Stimulated activated CD4-positive, alpha-beta T cell treated with anti-CD3 and anti-CD28 coated beads, Interleukin-12 subunit alpha, Interleukin-12 subunit beta, amount 100 ng/mL, for 4 hours (primary cell): Measurements from ENCODE around the gene FOXF1.
A peak's percentile ranks its signal among the peaks of the same experiment; 100 is the strongest.

Experiments
- DNase-seq: peaks from one replicate; pipeline ENCODE4 v3.0.0-alpha.2; 2020

Gene FOXF1

GRCh38 chr16:86558355-86559193 lies 48.2 kb downstream of the FOXF1 start:
- no peak for DNase-seq

GRCh38 chr16:86559802-86560305 lies 49.5 kb downstream of the FOXF1 start:
- no peak for DNase-seq

- DNase-seq: no peak
Observed at GRCh38 chr16:86562356-86562755, 52.0 kb downstream of the FOXF1 start.

- DNase-seq: peak; percentile 80
Observed at GRCh38 chr16:86563469-86564345, 53.4 kb downstream of the FOXF1 start.
